GM23248 (cell line): ENCODE results near the gene YIF1B.

ENCODE experiments used
- EZH2 ChIP-seq: fragments of 200-600 bp; sonication (generic); IDR thresholded peaks from 2 replicates; pipeline ENCODE4 v1.6.1; 2018; ENCODE audit warnings: antibody characterized with exemption, mild to moderate bottlenecking; ENCODE audit not compliant: insufficient read depth, poor library complexity, severe bottlenecking
- EZH2phosphoT487 ChIP-seq: fragments of 200-600 bp; sonication (generic); IDR thresholded peaks from 2 replicates; pipeline ENCODE4 v1.6.1; 2018; ENCODE audit warnings: antibody characterized with exemption, moderate library complexity, mild to moderate bottlenecking, low read depth; ENCODE audit not compliant: insufficient read depth

- TF ChIP-seq EZH2 (no peak), EZH2phosphoT487 (no peak)
These were observed 23.9 kb downstream of the YIF1B start for GRCh38 chr19:38291855-38292254.
